ENCODE data around the gene ADAMTSL1.

Gene ADAMTSL1

DNA sequence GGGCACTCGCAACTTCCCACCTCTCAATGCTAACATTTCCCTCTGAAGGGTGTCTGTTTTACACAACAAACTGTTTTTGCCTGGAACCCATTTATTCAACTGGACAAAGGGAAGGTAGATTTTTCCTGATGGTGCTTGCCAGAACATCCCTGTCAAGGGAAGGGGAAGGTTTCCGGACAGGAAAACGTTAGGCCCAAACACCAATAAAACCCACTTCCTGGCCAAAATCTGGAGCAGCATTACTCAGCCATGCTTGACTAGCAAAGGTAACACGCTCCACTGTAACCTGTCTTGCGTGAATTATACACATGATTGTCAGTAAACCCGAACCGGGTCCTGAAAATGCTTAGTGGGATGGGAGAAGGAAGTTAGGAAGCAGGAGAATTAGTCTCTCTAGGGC, 468.8 kb downstream of the ADAMTSL1 start:
- H3K4me2 ChIP-seq (ENCODE audit: insufficient read depth, low read length) = no peak overlapping the region
- TF ChIP-seq, protein P1, sequence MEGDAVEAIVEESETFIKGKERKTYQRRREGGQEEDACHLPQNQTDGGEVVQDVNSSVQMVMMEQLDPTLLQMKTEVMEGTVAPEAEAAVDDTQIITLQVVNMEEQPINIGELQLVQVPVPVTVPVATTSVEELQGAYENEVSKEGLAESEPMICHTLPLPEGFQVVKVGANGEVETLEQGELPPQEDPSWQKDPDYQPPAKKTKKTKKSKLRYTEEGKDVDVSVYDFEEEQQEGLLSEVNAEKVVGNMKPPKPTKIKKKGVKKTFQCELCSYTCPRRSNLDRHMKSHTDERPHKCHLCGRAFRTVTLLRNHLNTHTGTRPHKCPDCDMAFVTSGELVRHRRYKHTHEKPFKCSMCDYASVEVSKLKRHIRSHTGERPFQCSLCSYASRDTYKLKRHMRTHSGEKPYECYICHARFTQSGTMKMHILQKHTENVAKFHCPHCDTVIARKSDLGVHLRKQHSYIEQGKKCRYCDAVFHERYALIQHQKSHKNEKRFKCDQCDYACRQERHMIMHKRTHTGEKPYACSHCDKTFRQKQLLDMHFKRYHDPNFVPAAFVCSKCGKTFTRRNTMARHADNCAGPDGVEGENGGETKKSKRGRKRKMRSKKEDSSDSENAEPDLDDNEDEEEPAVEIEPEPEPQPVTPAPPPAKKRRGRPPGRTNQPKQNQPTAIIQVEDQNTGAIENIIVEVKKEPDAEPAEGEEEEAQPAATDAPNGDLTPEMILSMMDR (IDR thresholded peaks at IDR 0.05; ENCODE audit: borderline replicate concordance, extremely low read depth, low read length, poor library complexity, severe bottlenecking) = no peak
- no peak for TF ChIP-seq EZH2 (IDR thresholded peaks at IDR 0.05; ENCODE audit: borderline replicate concordance, low read depth, low read length, severe bottlenecking)
- no peak for ATAC-seq (ENCODE audit: insufficient read depth, low read depth)
- no peak overlapping the region for H2AFZ ChIP-seq (ENCODE audit: low read depth, low read length)
- H3K4me3 ChIP-seq (ENCODE audit: low read depth in 1 of 2, low read length in 2 of 2) = no peak overlapping the region
- peaks cover 8% of the 10 kb centered on the region for H3K27me3 ChIP-seq (ENCODE audit: insufficient read depth, low read length, poor library complexity)
- no peaks in the 10 kb centered on the region for H3K4me1 ChIP-seq (ENCODE audit: insufficient read depth, low read length)
- no peak overlapping the region for H3K9ac ChIP-seq (ENCODE audit: low read depth, low read length)
- H3K27ac ChIP-seq (ENCODE audit: low read length) = no peak overlapping the region
- H3K9me3 ChIP-seq (ENCODE audit: insufficient read depth, low read length, severe bottlenecking) = no peaks in the 10 kb centered on the region
- no peaks in the 10 kb centered on the region for H3K79me2 ChIP-seq (ENCODE audit: insufficient read depth, low read length)
- DNase-seq = no peak
- no peaks in the 10 kb centered on the region for H4K20me1 ChIP-seq (ENCODE audit: insufficient read depth, low read length)
- no peaks in the 10 kb centered on the region for H3K36me3 ChIP-seq (ENCODE audit: insufficient read depth, low read length)

- H3K27me3 ChIP-seq (ENCODE audit: insufficient read depth, low read length, poor library complexity) = peaks cover 9% of the 10 kb centered on the region
- no peaks in the 10 kb centered on the region for H3K9me3 ChIP-seq (ENCODE audit: insufficient read depth, low read length, severe bottlenecking)
- no peaks in the 10 kb centered on the region for H3K79me2 ChIP-seq (ENCODE audit: insufficient read depth, low read length)
- no peaks in the 10 kb centered on the region for H3K4me1 ChIP-seq (ENCODE audit: insufficient read depth, low read length)
- H3K36me3 ChIP-seq (ENCODE audit: insufficient read depth, low read length) = no peaks in the 10 kb centered on the region
- no peak overlapping the region for H3K9ac ChIP-seq (ENCODE audit: low read depth, low read length)
- no peak for DNase-seq
- H4K20me1 ChIP-seq (ENCODE audit: insufficient read depth, low read length) = no peaks in the 10 kb centered on the region
- no peak overlapping the region for H3K4me2 ChIP-seq (ENCODE audit: insufficient read depth, low read length)
- TF ChIP-seq, protein P1 (IDR thresholded peaks at IDR 0.05; ENCODE audit: borderline replicate concordance, extremely low read depth, low read length, poor library complexity, severe bottlenecking) = no peak
- TF ChIP-seq EZH2 (IDR thresholded peaks at IDR 0.05; ENCODE audit: borderline replicate concordance, low read depth, low read length, severe bottlenecking) = no peak
- H3K4me3 ChIP-seq (ENCODE audit: low read depth in 1 of 2, low read length in 2 of 2) = no peak overlapping the region
- ATAC-seq (ENCODE audit: insufficient read depth, low read depth) = no peak
- no peak overlapping the region for H2AFZ ChIP-seq (ENCODE audit: low read depth, low read length)
- no peak overlapping the region for H3K27ac ChIP-seq (ENCODE audit: low read length)
Observed at GRCh38 chr9:18947892-18948339, 474.0 kb downstream of the ADAMTSL1 start.

- TF ChIP-seq EZH2 (IDR thresholded peaks at IDR 0.05; ENCODE audit: borderline replicate concordance, low read depth, low read length, severe bottlenecking) = no peak
- TF ChIP-seq, protein P1 (IDR thresholded peaks at IDR 0.05; ENCODE audit: borderline replicate concordance, extremely low read depth, low read length, poor library complexity, severe bottlenecking) = no peak
- Histone ChIP-seq H3K9ac (ENCODE audit: low read depth, low read length) (no peak overlapping the region), H3K27ac (ENCODE audit: low read length) (no peak overlapping the region), H4K20me1 (ENCODE audit: insufficient read depth, low read length) (no peaks in the 10 kb centered on the region), H2AFZ (ENCODE audit: low read depth, low read length) (no peak overlapping the region), H3K36me3 (ENCODE audit: insufficient read depth, low read length) (no peaks in the 10 kb centered on the region), H3K4me2 (ENCODE audit: insufficient read depth, low read length) (no peak overlapping the region), H3K4me3 (ENCODE audit: low read depth in 1 of 2, low read length in 2 of 2) (no peak overlapping the region), H3K4me1 (ENCODE audit: insufficient read depth, low read length) (no peaks in the 10 kb centered on the region), H3K27me3 (ENCODE audit: insufficient read depth, low read length, poor library complexity) (peaks cover 6% of the 10 kb centered on the region), H3K9me3 (ENCODE audit: insufficient read depth, low read length, severe bottlenecking) (no peaks in the 10 kb centered on the region), H3K79me2 (ENCODE audit: insufficient read depth, low read length) (no peaks in the 10 kb centered on the region)
- DNase-seq = no peak
- no peak for ATAC-seq (ENCODE audit: insufficient read depth, low read depth)
Observed at GRCh38 chr9:18951936-18952335, 478.0 kb downstream of the ADAMTSL1 start.

DNA sequence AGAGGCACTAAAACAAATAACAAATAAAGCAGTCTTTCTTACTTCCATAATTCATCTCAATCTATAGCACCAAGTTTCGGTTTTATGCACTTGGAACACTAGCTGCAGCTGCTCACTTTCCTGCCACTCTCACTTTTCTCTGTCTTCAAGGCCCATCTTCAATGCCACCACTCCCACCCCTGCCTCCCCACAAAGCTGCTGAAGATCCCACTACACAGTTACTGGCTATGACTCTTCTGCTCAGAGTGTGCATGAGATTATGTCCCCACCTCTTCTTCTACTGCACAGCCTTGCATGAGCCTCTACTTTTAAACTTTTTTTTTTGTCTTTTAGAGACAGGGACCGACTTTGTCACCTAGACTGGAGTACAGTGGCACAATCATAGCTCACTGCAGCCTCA, 481.7 kb downstream of the ADAMTSL1 start:
- H4K20me1 ChIP-seq (ENCODE audit: insufficient read depth, low read length) = no peaks in the 10 kb centered on the region
- no peaks in the 10 kb centered on the region for H3K36me3 ChIP-seq (ENCODE audit: insufficient read depth, low read length)
- no peak overlapping the region for H2AFZ ChIP-seq (ENCODE audit: low read depth, low read length)
- H3K79me2 ChIP-seq (ENCODE audit: insufficient read depth, low read length) = no peaks in the 10 kb centered on the region
- H3K27me3 ChIP-seq (ENCODE audit: insufficient read depth, low read length, poor library complexity) = peaks cover 5% of the 10 kb centered on the region
- no peak overlapping the region for H3K9ac ChIP-seq (ENCODE audit: low read depth, low read length)
- no peak overlapping the region for H3K4me2 ChIP-seq (ENCODE audit: insufficient read depth, low read length)
- H3K4me3 ChIP-seq (ENCODE audit: low read depth in 1 of 2, low read length in 2 of 2) = no peak overlapping the region
- TF ChIP-seq, protein P1 (IDR thresholded peaks at IDR 0.05; ENCODE audit: borderline replicate concordance, extremely low read depth, low read length, poor library complexity, severe bottlenecking) = no peak
- TF ChIP-seq EZH2 (IDR thresholded peaks at IDR 0.05; ENCODE audit: borderline replicate concordance, low read depth, low read length, severe bottlenecking) = no peak
- H3K4me1 ChIP-seq (ENCODE audit: insufficient read depth, low read length) = no peaks in the 10 kb centered on the region
- H3K9me3 ChIP-seq (ENCODE audit: insufficient read depth, low read length, severe bottlenecking) = no peaks in the 10 kb centered on the region
- H3K27ac ChIP-seq (ENCODE audit: low read length) = no peak overlapping the region
- no peak for ATAC-seq (ENCODE audit: insufficient read depth, low read depth)
- DNase-seq = no peak

All from DND-41 (cell line).